Measurements from ENCODE around the gene UBQLN4.

UBQLN4 gene

GRCh38 chr1:156009404-156009803 is 44.2 kb downstream of the UBQLN4 start:
- no peak for DNase-seq

- DNase-seq, result no peak
Observed at GRCh38 chr1:156006666-156007376, 46.8 kb downstream of the UBQLN4 start.

- peak; percentile 31 for DNase-seq
Observed at GRCh38 chr1:156004843-156005584, 48.6 kb downstream of the UBQLN4 start.

GRCh38 chr1:156003923-156004188 is 49.7 kb downstream of the UBQLN4 start:
- no peak for DNase-seq

GRCh38 chr1:156002188-156002911 is 51.2 kb downstream of the UBQLN4 start:
- DNase-seq, result no peak

GRCh38 chr1:156001662-156002171 is 51.9 kb downstream of the UBQLN4 start:
- no peak for DNase-seq

- no peak for DNase-seq
Observed at GRCh38 chr1:156001021-156001661, 52.5 kb downstream of the UBQLN4 start.

GRCh38 chr1:155999964-156000363 is 53.6 kb downstream of the UBQLN4 start:
- no peak for DNase-seq

GRCh38 chr1:155996166-155996565 is 57.4 kb downstream of the UBQLN4 start:
- DNase-seq, result peak; percentile 27

- no peak for DNase-seq
Observed at GRCh38 chr1:155993595-155993994, 60.0 kb downstream of the UBQLN4 start.

GRCh38 chr1:155990005-155990739 is 63.4 kb downstream of the UBQLN4 start:
- no peak for DNase-seq

- DNase-seq, result peak; percentile 81
Observed at GRCh38 chr1:155989242-155990004, 64.2 kb downstream of the UBQLN4 start.

All from NCI-H82 (cell line).